Measurements from ENCODE around the gene ACSL1.

DNA sequence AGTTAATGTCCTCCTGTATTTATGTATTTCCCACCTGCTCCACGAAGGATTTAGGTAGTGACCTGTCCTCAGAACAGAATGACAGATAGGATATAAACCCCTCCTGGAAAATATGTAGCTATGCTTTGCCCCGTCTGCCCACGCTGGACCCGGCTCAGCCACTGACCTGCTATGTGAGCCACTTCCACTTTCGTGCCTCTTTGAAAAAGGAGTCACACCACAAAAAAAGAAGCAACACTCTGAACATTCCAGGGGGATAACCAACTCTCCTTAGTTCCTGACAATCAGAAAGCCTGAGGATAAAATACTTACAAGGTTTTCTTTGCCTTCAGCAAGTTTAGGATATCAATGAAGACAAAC, 11.1 kb downstream of the ACSL1 start:
- no peak for TF ChIP-seq POLR2A (IDR thresholded peaks at IDR 0.05)
- TF ChIP-seq, protein P1, sequence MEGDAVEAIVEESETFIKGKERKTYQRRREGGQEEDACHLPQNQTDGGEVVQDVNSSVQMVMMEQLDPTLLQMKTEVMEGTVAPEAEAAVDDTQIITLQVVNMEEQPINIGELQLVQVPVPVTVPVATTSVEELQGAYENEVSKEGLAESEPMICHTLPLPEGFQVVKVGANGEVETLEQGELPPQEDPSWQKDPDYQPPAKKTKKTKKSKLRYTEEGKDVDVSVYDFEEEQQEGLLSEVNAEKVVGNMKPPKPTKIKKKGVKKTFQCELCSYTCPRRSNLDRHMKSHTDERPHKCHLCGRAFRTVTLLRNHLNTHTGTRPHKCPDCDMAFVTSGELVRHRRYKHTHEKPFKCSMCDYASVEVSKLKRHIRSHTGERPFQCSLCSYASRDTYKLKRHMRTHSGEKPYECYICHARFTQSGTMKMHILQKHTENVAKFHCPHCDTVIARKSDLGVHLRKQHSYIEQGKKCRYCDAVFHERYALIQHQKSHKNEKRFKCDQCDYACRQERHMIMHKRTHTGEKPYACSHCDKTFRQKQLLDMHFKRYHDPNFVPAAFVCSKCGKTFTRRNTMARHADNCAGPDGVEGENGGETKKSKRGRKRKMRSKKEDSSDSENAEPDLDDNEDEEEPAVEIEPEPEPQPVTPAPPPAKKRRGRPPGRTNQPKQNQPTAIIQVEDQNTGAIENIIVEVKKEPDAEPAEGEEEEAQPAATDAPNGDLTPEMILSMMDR (IDR thresholded peaks at IDR 0.05) = no peak

All from uterus (tissue), 2 donors.